BJ (cell line): ENCODE results near the gene LAG3. TPM values are rescaled to one million over a fixed set of nuclear protein-coding genes. Genes with fewer than 3 reads are reported as not detected.

Experiments used
- CTCF ChIA-PET: fragments of 350-600 bp; formaldehyde crosslinking; extraction: SDS; loops from one replicate; lab custom pipeline; 2021; ENCODE audit warnings: antibody characterized with exemption, inconsistent platforms; lab: Yijun Ruan, JAX
- POLR2A ChIA-PET: fragments of 300-600 bp; sonication (Branson Sonifier 250); formaldehyde crosslinking; extraction: SDS; loops from one replicate; lab custom pipeline; 2021; ENCODE audit warnings: antibody characterized with exemption; lab: Charles Lee
- DNase-seq: peaks from one replicate; pipeline ENCODE4 v3.0.0-alpha.2; 2011; ENCODE audit warnings: low read depth
- H3K27me3 ChIP-seq: 2 replicates; pipeline ENCODE4 v1.6.0; 2011; ENCODE audit warnings: low read length; ENCODE audit not compliant: control insufficient read depth, insufficient read depth
- H3K36me3 ChIP-seq: 2 replicates; pipeline ENCODE4 v1.5.1; 2011; ENCODE audit warnings: low read length; ENCODE audit not compliant: control insufficient read depth, insufficient read depth
- H3K4me3 ChIP-seq: 2 replicates; pipeline ENCODE4 v1.5.1; 2011; ENCODE audit warnings: low read depth, mild to moderate bottlenecking, control low read depth, low read length
- polyA minus RNA-seq: library from RNA; depleted of rRNA, polyadenylated mRNA; stranded (reverse); fragments of >200 nt; gene quantifications from 2 replicates; pipeline ENCODE4 v1.2.3, GENCODE V29; 2011; rRNA and poly(A)+ RNA removed
- polyA plus RNA-seq: library from polyadenylated mRNA; depleted of rRNA; stranded (reverse); fragments of >200 nt; gene quantifications from 2 replicates; pipeline ENCODE4 v1.2.3, GENCODE V29; 2011; rRNA removed
- TF ChIP-seq, protein P1 (sequence below): IDR thresholded peaks from 2 replicates; pipeline ENCODE4 v1.5.1; 2011; ENCODE audit warnings: low read depth, mild to moderate bottlenecking, control low read depth, inconsistent platforms, low read length, moderate library complexity; ENCODE audit not compliant: insufficient read depth

LAG3 gene
- 0.28 and 0.50 TPM in 2 replicates for polyA plus RNA-seq
- polyA minus RNA-seq: 0.38 and 1.0 TPM in 2 replicates

DNA sequence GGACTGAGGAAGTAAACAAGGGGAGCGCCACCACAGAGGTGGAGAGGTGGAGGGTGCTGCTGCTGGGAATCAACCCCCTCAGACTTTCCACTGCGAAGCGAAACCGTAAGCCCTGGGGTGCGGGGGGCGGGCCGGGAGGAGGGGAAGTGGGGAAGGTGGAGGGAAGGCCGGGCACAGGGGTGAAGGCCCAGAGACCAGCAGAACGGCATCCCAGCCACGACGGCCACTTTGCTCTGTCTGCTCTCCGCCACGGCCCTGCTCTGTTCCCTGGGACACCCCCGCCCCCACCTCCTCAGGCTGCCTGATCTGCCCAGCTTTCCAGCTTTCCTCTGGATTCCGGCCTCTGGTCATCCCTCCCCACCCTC lies at the start of gene LAG3:
Gene LAG3 (plus strand): TSS at position 190 of the 365 bp plus-strand sequence. CDS start 333 bp downstream, outside the sequence.
- H3K36me3 ChIP-seq: peaks cover 18% of the 10 kb centered on the region
- no peak for DNase-seq
- ChIA-PET POLR2A (interaction anchor here (0.6 kb wide), 2 partner anchors 20 to 25 kb away, joined by 4 to 7 read pairs; no protein-coding TSS in a partner anchor), CTCF (interaction anchor here (0.6 to 17.2 kb wide), 3 partner anchors 15 to 560 kb away, joined by 3 to 222 read pairs (median 3); partner anchors contain the start of gene MLF2)
- H3K27me3 ChIP-seq: no peaks in the 10 kb centered on the region
- TF ChIP-seq, protein P1, sequence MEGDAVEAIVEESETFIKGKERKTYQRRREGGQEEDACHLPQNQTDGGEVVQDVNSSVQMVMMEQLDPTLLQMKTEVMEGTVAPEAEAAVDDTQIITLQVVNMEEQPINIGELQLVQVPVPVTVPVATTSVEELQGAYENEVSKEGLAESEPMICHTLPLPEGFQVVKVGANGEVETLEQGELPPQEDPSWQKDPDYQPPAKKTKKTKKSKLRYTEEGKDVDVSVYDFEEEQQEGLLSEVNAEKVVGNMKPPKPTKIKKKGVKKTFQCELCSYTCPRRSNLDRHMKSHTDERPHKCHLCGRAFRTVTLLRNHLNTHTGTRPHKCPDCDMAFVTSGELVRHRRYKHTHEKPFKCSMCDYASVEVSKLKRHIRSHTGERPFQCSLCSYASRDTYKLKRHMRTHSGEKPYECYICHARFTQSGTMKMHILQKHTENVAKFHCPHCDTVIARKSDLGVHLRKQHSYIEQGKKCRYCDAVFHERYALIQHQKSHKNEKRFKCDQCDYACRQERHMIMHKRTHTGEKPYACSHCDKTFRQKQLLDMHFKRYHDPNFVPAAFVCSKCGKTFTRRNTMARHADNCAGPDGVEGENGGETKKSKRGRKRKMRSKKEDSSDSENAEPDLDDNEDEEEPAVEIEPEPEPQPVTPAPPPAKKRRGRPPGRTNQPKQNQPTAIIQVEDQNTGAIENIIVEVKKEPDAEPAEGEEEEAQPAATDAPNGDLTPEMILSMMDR: no peak
- no peak within 1 kb of the TSS for H3K4me3 ChIP-seq

DNA sequence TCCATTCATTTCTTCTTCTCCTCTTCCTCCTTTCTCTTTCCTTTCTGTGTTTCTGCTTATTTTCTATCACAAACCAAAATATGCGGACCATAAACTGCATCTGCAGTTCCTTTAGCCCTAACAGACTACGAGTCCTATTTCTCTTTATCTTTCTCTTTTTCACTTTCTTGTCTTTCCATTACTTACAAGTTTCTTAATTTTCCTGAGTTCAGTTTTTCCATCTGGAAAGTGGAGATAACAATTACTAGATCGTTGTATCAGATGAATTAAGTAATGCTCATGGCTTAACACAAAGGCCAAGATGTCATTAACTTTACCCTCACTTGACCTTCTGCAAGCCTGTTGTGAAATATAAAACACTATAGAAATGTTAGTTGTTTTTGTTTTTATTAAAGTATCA lies 49.5 kb upstream of the LAG3 start:
- DNase-seq: no peak
- CTCF ChIA-PET: interaction anchor here (0.6 to 2.0 kb wide), 6 partner anchors 8 to 43 kb away, joined by 3 to 16 read pairs (median 4); partner anchors contain the start of genes MLF2 and ZNF384
- Histone ChIP-seq H3K4me3 (no peak overlapping the region), H3K36me3 (no peaks in the 10 kb centered on the region), H3K27me3 (no peaks in the 10 kb centered on the region)
- POLR2A ChIA-PET: interaction anchor here (1.2 kb wide), 1 partner anchor 33 kb away, joined by 4 read pairs; the partner anchor contains the start of gene ZNF384
- TF ChIP-seq, protein P1: no peak

DNA sequence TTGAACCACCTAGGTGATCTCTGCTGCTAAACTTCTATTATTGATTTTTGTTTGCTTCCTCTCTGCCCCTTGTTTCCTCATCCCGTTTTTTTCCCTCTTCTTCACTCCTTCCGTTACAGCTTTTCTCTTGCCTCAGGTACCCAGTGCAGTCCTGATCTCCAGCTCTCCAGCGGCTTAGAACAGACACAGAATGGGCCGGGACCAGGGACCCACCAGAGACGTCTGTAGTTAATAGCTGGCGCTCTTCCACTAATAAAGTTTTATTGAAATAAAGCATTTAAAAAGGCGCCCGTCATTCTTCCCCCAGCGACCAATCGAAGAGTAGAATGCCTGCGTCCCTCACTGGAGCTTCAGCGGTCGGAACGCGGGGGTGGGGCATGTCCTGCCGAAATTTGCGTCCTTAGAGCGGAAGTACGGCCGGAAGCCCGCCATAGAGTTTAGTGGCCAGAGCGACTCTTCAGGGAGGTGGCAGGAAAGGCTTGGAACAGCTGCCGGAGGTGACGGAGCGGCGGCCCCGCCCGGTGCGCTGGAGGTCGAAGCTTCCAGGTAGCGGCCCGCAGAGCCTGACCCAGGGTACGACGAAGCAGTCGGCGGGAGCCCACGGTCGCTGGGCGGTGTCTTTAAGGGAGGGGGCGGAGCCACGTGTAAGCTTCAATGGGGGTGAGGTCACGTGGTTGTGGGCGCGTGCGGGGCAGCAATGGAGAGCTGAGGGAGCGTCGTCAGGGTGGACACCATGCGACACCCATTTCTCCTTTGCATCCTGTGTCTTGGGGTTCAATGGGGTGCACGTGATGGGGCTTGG lies 48.5 kb upstream of the LAG3 start, which contains the start of gene COPS7A:
Gene COPS7A (plus strand): TSS at position 440 of the 802 bp plus-strand sequence. CDS start 611 bp downstream, outside the sequence.
- ChIA-PET POLR2A (interaction anchor here (0.6 to 1.2 kb wide), 4 partner anchors 19 to 171 kb away, joined by 3 to 19 read pairs (median 4); partner anchors contain the start of genes MLF2 and ZNF384), CTCF (interaction anchor here (0.8 to 4.1 kb wide), 11 partner anchors 9 to 382 kb away, joined by 3 to 27 read pairs (median 5); partner anchors contain the start of genes MLF2, TNFRSF1A and ZNF384)
- Histone ChIP-seq H3K4me3 (peak within 1 kb of the TSS; percentile 52), H3K27me3 (no peaks in the 10 kb centered on the region), H3K36me3 (no peaks in the 10 kb centered on the region; the same call in none of the 2 replicates)
- TF ChIP-seq, protein P1: no peak
- DNase-seq: peak; percentile 93

- Histone ChIP-seq H3K36me3 (peaks cover 4% of the 10 kb centered on the region), H3K4me3 (peak overlapping the region; percentile 52), H3K27me3 (no peaks in the 10 kb centered on the region)
- DNase-seq: no peak
- POLR2A ChIA-PET: interaction anchor here (0.7 to 1.2 kb wide), 3 partner anchors 29 to 171 kb away, joined by 3 to 19 read pairs (median 4); partner anchors contain the start of genes MLF2 and ZNF384
- CTCF ChIA-PET: interaction anchor here (0.8 to 4.1 kb wide), 8 partner anchors 10 to 382 kb away, joined by 3 to 27 read pairs (median 6); partner anchors contain the start of genes MLF2 and TNFRSF1A
- TF ChIP-seq, protein P1: no peak
These were observed 47.9 kb upstream of the LAG3 start for GRCh38 chr12:6724409-6724797.

- Histone ChIP-seq H3K36me3 (peaks cover 11% of the 10 kb centered on the region), H3K27me3 (no peaks in the 10 kb centered on the region), H3K4me3 (no peak overlapping the region)
- CTCF ChIA-PET: interaction anchor here (1.4 to 4.1 kb wide), 2 partner anchors 10 to 101 kb away, joined by 4 to 27 read pairs; no protein-coding TSS in a partner anchor
- DNase-seq: no peak
- POLR2A ChIA-PET: no interaction called here
- TF ChIP-seq, protein P1: no peak
These were observed 47.0 kb upstream of the LAG3 start for GRCh38 chr12:6725350-6725749.
